ENCODE measurements around the gene TOPBP1.
"Not testable (repeated sequence)": the region's sequence is repeated elsewhere in the genome, so short reads cannot be mapped to it uniquely, and the experiment has no call there.

The TOPBP1 gene

DNA sequence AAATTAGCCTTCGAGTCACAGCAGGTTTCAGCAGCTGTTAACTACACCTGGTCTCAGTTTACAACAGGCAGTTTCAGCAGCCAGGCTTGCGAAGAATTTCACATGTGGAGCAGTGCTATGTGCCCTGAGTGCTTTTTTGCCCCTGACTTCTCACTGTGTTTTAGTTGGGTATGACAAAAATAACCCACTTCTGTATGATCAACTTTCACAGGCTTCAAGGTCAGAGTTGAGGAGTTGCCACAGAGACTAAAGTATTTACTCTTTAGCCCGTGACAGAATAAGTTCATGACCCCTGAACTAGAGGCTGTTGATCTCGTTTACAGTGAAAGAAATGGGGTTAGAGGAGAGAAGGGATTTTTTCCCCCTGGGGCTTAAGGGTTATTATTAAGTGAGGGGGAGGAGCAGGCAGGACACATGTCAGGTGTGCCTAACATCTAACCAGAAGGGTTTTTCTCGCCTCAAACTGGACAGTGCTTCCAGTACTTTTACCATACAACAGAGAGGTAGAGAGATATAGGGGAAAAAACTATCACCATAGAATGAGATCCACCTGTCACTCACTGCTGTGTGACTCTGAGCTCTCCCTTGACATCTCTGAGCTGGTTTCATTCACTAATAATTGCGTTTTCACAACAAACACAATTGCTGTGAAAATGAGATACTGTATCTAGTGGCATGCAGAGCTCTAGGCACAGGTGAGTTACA, 14.0 kb upstream of the TOPBP1 start:
- DNase-seq (ENCODE audit: extremely low spot score, insufficient read length, low read depth) (no peak), FAIRE-seq (no peak)

DNA sequence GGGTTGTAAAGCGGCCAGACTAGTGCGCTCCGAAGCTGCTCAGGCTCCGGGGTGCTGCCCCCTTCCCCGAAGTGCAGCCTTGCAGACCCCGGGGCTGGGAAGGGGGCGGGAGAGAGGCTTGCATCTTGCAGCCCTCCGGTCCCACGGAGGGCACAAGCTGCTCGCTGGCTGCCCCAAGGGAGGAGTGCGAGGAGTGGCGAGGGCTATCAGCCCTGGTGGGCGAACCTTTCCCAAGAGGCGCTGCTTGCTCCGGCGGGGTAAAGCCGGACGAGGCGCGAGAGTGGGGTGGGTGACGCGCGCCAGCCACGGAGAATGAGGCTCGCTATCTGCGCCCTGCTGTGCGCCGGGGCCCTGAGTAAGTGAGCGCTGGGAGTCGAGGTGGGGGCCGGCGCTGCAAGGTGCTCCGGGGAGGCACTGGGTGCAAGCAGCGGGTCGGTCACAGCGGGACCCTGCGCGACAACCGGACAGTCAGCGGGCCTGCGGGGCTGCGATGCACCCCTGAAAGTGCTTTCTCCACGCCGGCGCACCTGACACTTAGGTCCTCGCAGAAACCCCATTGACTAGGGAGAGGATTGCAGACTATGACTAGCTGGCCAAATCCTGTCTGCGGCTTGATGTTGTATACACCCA, 12.7 kb upstream of the TOPBP1 start:
- DNase-seq (ENCODE audit: extremely low spot score, insufficient read length, low read depth) (no peak), FAIRE-seq (no peak)

DNA sequence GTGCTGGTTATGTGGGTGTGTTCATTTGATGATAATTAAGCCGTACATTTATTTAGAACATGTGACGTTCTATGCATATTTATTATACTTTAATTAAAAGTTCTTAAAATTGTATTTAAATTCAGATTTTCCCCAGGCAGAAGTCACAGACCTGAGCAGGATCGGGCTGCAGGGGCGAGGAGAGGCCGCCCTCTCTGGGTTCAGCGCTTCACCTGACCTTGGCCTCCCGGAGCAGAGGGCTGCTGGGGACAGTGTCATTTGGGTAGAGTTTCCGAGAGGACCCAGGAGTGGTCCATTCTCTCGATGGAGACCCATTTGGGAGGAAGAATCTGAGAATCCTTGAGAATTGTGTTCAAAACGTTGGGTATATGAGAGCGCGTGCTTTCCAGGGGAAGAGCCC, 12.0 kb upstream of the TOPBP1 start:
- FAIRE-seq (no peak), DNase-seq (ENCODE audit: extremely low spot score, insufficient read length, low read depth) (no peak)

DNA sequence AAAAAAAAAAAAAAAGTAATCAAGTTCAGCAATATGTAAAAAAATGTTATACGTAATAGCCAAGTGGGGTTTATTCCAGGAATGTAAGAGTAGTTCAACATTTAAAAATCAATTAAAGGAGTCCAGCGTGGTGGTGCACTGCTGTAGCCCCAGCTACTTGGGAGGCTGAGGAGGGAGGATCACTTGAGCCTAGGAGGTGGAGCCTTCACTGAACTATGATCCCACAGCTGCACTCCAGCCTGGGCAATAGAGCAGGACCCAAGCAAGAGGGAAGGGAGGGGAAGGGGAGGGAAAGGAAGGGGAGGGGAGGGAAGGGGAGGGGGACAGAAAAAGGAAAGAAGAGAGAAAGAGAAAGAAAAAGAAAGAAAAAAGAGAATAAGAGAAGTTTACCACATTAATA, 10.7 kb upstream of the TOPBP1 start:
- no peak for FAIRE-seq
- DNase-seq (ENCODE audit: extremely low spot score, insufficient read length, low read depth) = no peak

DNA sequence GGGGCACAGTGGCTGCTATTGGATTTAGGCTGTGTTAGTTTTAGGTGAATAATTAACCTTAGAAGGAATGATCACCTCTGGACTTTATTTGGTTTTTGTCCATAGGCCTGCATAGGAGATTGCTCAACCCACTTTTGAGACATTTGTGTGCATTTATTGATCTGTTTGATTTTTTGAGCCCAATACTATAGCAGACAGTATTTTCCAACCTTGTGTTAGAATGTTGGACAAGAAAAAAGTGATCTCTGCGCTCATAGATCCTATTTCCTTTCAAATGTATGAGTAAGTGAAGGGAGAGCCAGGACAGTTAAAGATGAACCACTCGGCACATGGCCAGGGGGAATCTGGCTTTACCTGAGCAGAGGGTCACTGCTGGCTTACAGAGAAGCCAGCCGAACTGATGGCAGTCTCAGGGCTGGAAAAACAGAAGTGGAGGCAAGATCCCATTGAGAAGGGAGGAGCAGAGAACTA, 8.8 kb upstream of the TOPBP1 start:
- FAIRE-seq = no peak
- DNase-seq (ENCODE audit: extremely low spot score, insufficient read length, low read depth) = no peak

DNA sequence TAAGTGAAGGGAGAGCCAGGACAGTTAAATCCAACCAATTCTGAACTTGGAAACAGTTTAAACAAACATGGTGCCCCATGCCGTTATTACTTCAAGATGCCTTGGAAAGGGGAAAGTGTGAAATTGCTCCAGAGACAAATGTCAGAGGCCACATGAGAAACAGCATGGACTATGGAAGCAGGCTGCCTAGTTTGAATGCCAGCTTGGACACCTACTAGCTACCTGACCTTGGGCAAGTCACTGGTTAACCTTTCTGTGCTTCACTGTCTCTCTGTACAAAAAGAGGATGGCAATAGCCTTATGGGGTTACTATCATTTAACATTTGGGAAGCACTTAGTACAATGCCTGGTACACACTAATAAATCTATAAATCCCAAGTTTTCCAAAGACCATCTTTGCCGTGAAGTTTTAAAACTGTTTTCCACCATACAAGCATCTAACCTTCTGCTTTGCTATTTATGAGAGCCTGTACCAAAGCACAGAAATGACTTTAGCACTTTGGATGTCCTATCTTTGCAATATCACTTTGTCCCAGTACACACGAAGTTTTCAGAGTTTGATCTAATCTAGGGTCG, 8.3 kb upstream of the TOPBP1 start:
- no peak for FAIRE-seq

DNA sequence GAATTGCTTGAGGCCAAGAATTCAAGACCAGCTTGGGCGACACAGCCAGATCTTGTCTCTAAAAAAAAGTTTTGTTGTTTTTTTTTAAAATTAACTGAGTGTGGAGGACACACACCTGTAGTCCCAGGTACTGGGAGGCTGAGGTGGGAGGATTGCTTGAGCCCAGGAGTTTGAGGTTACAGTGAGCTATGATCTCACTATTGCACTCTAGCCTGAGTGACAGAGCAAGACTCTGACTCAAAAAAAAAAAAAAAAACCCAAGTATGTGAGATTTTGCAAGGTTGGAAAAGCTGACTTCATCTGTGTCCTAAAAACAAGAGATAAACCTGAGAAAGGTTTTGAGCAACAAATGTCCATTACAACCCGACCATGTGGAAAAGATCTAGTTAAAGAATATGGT, 5.4 kb upstream of the TOPBP1 start:
- DNase-seq (ENCODE audit: extremely low spot score, insufficient read length, low read depth) (no peak), FAIRE-seq (no peak)

More for the DNA sequence above, 8.3 kb upstream of the TOPBP1 start:
- DNase-seq (ENCODE audit: extremely low spot score, insufficient read length, low read depth) = no peak

DNA sequence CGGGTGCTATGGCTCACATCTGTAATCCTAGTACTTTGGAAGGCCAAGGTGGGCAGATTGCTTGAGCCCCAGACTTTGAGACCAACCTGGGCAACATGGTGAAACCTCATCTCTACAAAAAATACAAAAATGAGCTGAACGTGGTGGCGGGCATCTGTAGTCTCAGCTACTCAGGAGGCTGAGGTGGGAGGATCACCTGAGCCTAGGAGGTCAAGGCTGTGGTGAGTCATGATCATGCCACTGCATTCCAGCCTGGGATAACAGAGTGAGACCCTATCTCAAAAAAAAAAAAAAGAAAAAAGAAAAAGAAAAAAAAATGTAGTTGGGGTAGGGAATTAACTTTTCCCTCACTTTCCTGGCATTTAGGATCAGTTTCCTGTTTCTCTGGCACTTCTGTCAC, 3.4 kb upstream of the TOPBP1 start:
- FAIRE-seq; DNase-seq (ENCODE audit: extremely low spot score, insufficient read length, low read depth): not testable (repeated sequence)

DNA sequence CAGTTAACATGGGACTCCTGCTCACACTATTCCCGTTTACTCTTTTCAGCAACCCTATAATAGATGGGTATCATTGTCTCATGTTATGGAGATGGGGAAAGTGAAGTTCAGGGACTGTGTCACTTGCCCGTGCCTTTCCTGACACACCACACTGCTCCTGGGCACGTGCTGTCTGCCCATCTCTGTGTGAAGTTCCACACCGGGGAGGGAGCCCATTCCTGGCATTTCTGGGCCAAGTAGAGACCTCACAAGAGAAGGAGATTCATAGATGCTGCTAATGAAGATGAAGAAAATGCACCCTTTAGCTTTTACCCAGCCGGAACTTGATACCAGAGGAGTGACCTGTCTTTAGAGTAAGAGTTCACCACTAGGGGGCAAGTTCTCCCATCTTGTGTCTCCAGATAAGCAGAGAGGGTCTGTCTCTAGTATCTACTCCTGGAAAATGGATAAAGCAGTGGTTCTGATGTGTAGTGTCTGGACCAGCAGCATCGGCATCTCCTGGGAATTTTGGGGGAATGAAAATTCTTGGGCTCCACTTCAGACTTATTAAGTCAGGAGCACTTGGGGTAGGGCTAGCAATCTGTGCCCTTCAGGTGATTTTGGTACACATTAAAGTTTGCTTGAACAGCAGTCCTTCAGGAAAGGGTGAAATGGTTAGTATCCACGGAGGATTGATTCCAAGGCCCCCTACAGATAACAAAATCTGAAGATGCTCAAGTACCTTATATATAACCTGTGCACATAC, 2.0 kb upstream of the TOPBP1 start:
- DNase-seq (ENCODE audit: extremely low spot score, insufficient read length, low read depth) = peak; percentile 45
- peak; percentile 80 for FAIRE-seq

DNA sequence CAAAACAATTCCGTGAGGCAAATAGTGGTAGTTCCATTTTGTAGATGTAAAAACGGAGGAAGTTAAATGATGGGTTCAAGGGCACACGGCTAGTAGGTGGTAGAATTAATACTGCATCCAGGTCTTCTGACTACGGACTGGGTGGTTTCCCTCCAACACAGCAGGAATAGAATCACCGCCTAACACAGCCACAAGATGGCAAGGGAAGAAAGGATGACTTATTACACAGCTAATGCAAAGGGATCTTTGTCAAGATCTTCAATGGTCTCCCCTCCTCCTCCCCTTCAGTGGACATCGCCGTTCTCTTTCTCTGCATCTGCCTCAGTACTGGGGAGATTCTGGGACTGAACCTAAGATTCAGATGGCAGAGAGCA, 524 bp upstream of the TOPBP1 start:
- no peak for FAIRE-seq
- DNase-seq (ENCODE audit: extremely low spot score, insufficient read length, low read depth) = no peak

DNA sequence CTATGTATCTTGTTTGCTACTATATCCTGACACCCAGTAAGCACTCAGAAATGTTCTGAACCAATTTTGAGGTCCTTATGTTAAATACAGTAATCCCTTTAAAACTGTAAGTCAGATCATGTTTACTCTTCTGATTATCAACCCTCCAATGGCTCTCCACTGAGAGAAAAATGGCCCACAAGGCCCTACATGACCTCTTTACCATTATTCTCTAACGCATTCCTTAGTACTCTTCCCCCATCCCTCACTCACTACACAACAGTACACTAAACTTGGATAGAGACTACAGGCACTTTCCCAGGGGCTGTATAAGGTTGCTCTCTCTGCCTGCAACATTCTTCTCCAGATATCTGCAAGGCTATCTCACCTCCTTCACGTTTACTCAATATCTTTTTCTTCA, 1.9 kb downstream of the TOPBP1 start:
- no peak for DNase-seq (ENCODE audit: extremely low spot score, insufficient read length, low read depth)
- FAIRE-seq = no peak

DNA sequence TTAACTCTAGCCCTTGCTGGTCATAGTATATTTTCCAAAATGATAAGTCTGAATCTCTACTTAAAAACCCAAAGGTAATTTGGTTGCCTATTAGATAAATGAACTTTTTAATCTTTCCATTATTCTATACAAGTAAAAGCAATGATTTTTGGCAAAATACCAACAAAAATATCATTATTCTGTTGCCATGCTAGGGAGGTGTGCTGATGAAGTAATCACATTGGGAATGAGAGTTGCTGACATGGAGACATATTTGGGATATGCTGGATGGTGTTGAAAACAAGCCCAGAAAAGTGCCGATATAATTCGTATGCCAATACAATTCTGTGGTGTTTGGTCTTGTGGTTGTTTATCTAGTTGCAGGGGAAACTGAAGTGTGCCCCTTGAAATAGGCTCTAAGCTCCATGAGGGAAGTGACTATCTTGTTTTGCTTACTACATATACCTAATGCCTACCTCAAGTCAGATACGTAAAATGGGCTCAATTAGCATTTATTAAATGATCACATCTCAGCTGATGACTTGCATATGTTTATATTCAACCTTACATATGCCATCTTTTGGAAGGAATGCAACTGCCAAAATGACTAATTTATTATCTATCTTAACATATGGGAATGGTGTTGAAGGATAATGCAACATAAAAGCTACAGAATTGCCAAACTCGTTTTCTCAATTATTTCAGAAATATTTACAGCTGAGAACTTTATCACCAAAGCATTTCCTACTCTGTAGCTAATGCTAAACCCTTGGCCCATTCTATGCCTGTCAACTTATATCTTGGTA, 5.8 kb downstream of the TOPBP1 start:
- DNase-seq (ENCODE audit: extremely low spot score, insufficient read length, low read depth) (no peak), FAIRE-seq (no peak)

DNA sequence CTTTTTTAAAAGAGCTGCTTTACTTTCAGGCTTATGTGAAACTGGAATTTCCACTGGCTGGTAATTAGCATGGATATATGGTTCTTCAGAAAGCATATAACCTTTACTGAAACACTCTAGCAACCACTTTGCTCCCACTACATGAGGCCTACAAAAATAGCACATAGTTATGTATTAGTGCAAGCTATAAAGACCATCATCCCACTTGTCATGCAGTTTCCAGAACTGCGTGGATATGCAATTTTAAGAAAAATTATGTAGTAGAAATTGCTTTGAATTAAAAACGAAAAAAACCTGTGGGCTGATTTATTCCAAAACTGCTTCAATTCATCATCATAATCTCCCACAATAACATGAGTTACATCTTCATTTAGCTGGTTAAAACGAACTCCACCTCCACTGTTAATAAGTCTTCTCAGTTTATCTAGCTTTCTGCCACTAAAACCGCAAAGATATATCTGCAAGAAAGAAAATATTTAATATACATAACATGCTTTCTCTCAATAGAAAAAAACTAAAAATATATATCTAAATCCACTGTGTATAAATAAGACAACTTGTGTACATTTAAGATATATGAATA, 12.2 kb downstream of the TOPBP1 start:
- FAIRE-seq = no peak

DNA sequence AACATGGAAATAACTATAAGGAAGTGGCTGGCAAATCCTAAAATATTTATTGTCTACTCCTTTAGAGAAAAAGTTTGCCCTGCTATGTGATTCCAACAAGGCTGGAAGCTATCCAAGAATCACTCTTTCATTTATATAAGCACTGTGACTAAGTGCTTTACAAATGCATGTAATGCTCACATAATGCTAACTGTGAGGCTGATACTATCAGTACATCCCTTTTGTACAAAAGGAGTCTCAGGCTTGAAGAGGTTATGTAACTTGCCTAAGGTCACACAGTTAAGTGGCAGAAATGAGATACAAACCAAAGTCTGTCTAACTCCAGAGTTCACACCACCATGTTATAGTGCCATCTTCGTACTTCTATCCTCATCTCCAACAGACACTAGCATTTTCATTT, 17.0 kb downstream of the TOPBP1 start:
- FAIRE-seq = no peak

More for the DNA sequence above, 12.2 kb downstream of the TOPBP1 start:
- DNase-seq (ENCODE audit: extremely low spot score, insufficient read length, low read depth) = no peak

DNA sequence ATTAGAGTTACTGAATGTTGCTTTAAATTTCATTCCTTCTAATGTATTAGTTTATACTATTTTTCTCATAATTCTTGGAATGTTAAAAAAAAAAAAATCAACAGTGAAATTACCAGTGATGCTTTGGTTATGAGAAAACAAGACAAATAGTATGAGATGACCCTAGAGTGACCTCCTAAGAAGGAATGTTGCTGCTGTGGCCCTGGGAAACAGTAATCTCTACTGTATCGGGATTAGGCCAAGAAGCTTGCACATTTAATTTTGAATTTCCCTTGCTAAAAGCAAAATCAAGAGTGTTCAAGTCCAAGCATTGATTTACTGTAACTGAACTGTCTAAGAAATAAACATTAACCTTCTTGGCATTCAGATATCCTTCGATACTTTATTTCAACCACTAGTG, 18.1 kb downstream of the TOPBP1 start:
- FAIRE-seq (no peak), DNase-seq (ENCODE audit: extremely low spot score, insufficient read length, low read depth) (no peak)

More for the DNA sequence above, 17.0 kb downstream of the TOPBP1 start:
- no peak for DNase-seq (ENCODE audit: extremely low spot score, insufficient read length, low read depth)

DNA sequence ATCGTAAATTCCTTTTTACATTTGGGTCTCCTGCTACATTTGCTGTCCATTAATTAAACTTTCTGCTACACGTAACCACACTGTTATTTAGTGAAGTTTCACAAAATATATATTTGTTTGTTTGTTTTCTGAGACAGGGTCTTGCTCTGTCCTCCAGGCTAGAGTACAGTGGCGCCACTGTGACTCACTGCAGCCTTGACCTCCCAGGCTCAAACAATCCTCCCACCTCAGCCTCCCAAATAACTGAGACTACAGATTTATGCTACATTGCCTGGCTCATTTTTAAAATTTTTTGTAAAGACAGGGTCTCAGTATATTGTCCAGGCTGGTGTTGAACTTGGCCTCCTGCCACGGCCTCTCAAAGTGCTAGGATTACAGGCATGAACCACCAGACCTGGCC, 20.5 kb downstream of the TOPBP1 start:
- FAIRE-seq = no peak

DNA sequence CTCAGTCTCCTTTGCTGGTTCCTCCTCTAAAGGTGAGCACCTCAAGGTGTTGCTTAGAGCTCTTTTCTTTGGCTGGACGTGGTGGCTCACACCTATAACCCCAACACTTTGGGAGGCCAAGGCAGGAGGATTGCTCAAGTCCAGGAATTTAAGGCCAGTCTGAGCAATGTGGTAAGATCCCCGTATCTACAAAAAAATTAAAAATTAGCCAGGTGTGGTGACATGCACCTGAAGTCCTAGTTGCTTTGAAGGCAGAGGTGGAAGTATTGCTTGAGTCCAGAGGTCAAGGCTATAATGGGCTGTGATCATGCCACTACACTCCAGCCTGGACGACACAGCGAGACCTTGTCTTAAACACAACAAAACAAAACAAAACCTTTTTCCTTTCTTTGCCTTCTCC, 28.3 kb downstream of the TOPBP1 start:
- no peak for FAIRE-seq

More for the DNA sequence above, 20.5 kb downstream of the TOPBP1 start:
- DNase-seq (ENCODE audit: extremely low spot score, insufficient read length, low read depth) = no peak

DNA sequence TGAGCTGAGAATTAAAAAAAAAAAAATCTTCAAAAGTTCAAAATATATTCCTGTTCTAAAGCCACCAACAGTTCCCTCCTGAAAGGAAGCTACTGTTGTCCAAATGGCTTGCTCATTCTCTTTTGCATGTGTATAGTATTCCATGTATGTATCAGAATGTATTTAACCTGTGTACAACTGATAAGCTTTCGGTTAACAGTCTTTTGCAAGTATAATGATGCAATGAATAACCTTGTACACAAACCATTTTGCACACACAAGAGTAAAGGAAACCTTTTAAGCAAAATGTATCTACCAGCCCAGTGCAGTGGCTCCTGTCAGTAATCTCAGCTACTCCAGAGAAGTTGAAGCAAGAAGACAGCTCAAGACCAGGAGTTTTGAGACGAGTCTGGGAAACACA, 32.6 kb downstream of the TOPBP1 start:
- no peak for DNase-seq (ENCODE audit: extremely low spot score, insufficient read length, low read depth)
- FAIRE-seq = no peak

More for the DNA sequence above, 28.3 kb downstream of the TOPBP1 start:
- no peak for DNase-seq (ENCODE audit: extremely low spot score, insufficient read length, low read depth)

DNA sequence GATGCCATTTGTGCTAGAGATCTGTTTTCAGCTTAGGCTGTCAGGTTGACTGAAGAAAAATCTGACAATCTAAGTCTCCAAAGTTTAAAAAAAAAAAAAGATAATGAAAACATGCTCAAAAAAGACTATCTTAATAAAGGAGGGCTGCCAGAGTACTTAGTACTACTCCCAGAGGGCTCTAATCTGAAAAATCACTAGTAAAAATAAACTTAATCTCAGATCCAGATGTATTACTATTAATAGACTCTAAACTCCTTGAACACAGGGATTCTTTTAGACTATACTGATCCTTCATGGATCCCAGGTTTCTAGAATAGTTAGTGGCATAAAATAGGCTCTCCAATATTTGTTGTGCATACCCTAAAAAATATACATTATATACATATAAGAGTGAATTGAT, 34.0 kb downstream of the TOPBP1 start:
- no peak for FAIRE-seq

More for the DNA sequence above, 34.0 kb downstream of the TOPBP1 start:
- no peak for DNase-seq (ENCODE audit: extremely low spot score, insufficient read length, low read depth)

All from GM18507 (cell line).